Tibial nerve (tissue), 4 donors: ENCODE data around the gene GATA5. TPM values are rescaled to one million over a fixed set of nuclear protein-coding genes. Genes with fewer than 3 reads are reported as not detected.

Experiments
- DNase-seq, 2 donors: peaks; one replicate each; pipeline ENCODE4 v3.0.0-alpha.2; 2019; ENCODE audit warnings: low spot score in 2 of 2
- H3K27ac ChIP-seq, 4 donors: fragments of 200-600 bp; sonication (generic) in 3 of 4; one replicate each; pipeline ENCODE4 v1.5.1; 2017 to 2019; ENCODE audit warnings: mild to moderate bottlenecking in 1 of 4
- H3K27me3 ChIP-seq, 2 donors: fragments of 200-600 bp; sonication (generic) in 1 of 2; one replicate each; pipeline versions ENCODE4 v1.5.1 to v1.6.0; 2017 to 2019
- H3K36me3 ChIP-seq, 3 donors: fragments of 200-600 bp; sonication (generic); one replicate each; pipeline ENCODE4 v1.5.1; 2018 to 2019
- H3K4me1 ChIP-seq, 4 donors: fragments of 200-600 bp; sonication (generic) in 3 of 4; one replicate each; pipeline ENCODE4 v1.5.1; 2017 to 2019
- H3K4me3 ChIP-seq, 4 donors: fragments of 200-600 bp; sonication (generic) in 3 of 4; one replicate each; pipeline ENCODE4 v1.5.1; 2017 to 2019; ENCODE audit warnings: mild to moderate bottlenecking in 1 of 4, moderate library complexity in 1 of 4
- H3K9me3 ChIP-seq, 4 donors: fragments of 200-600 bp; sonication (generic) in 3 of 4; one replicate each; pipeline ENCODE4 v1.5.1; 2017 to 2019
- CTCF ChIP-seq, 5 experiments: fragments of 200-600 bp in 3 of 5; fragments of 450-650 bp in 2 of 5; sonication (generic) in 3 of 5; IDR thresholded peaks; one replicate each; pipeline ENCODE4 v1.5.1; 2016 to 2019; ENCODE audit warnings: antibody characterized with exemption in 5 of 5, mild to moderate bottlenecking in 3 of 5, moderate library complexity in 2 of 5
- EP300 ChIP-seq, 2 donors: sonication (generic); formaldehyde crosslinking; IDR thresholded peaks; one replicate each; pipeline ENCODE4 v1.6.1; 2017; ENCODE audit warnings: antibody characterized with exemption in 2 of 2, mild to moderate bottlenecking in 1 of 2
- POLR2A ChIP-seq, 2 donors: fragments of 450-650 bp; IDR thresholded peaks; one replicate each; pipeline ENCODE4 v1.6.1; 2017; ENCODE audit warnings: antibody characterized with exemption in 2 of 2, mild to moderate bottlenecking in 2 of 2, moderate library complexity in 2 of 2
- WGBS, 2 donors: methylation state at CpG; one replicate each; pipeline ENCODE4 v1.1.5; 2018; 5-methylcytosine and 5-hydroxymethylcytosine counted together
- total RNA-seq, 4 donors: library from RNA; depleted of rRNA; stranded (reverse); fragments of >200 nt; gene quantifications; one replicate each; pipeline ENCODE4 v1.1.0, GENCODE V29; 2016

The GATA5 gene
- total RNA-seq, 4 donors from 2014 or later = 0.20 TPM; not detected in 3

- Histone ChIP-seq H3K36me3 (no peaks in the 10 kb centered on the region), H3K4me3 (no peak overlapping the region), H3K4me1 (no peaks in the 10 kb centered on the region), H3K27ac (no peak overlapping the region), H3K9me3 (no peaks in the 10 kb centered on the region), H3K27me3 (peaks cover 0 to 55% of the 10 kb centered on the region in 2 donors)
- WGBS, 2 donors = 42% methylated on average over 3 to 9 of the region's 10 CpGs
- TF ChIP-seq EP300 (IDR thresholded peaks at IDR 0.05) (no peak), CTCF (IDR thresholded peaks at IDR 0.05) (no peak), POLR2A (IDR thresholded peaks at IDR 0.05) (no peak)
- DNase-seq = no peak
Observed at GRCh38 chr20:62423326-62423706, 52.5 kb downstream of the GATA5 start.

- H3K9me3 ChIP-seq = no peaks in the 10 kb centered on the region
- TF ChIP-seq POLR2A (IDR thresholded peaks at IDR 0.05) = no peak
- TF ChIP-seq CTCF (IDR thresholded peaks at IDR 0.05) = no peak
- DNase-seq = no peak
- H3K4me1 ChIP-seq = no peaks in the 10 kb centered on the region
- peaks cover 0 to 54% of the 10 kb centered on the region in 2 donors for H3K27me3 ChIP-seq
- no peak overlapping the region for H3K27ac ChIP-seq
- H3K4me3 ChIP-seq = no peak overlapping the region
- WGBS, 2 donors = 82 to 87% methylated on average over 13 to 19 of the region's 20 CpGs
- H3K36me3 ChIP-seq = no peaks in the 10 kb centered on the region
Observed at GRCh38 chr20:62422636-62423325, 53.0 kb downstream of the GATA5 start.

DNA sequence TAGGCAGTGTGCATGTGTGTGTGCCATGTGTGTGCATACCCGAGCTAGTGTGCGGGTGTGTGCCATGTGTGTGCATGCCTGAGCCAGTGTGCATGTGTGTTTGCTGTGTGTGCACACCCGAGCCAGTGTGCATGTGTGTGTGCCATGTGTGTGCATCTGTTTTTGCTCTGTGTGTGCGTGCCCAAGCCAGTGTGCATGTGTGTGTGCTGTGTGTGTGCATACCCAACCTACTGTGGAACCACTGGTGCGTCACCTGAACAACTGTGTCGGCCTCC, 54.1 kb downstream of the GATA5 start:
- 96 to 100% methylated on average over 5 to 6 of the region's 6 CpGs for WGBS, 2 donors
- Histone ChIP-seq H3K4me3 (no peak overlapping the region), H3K4me1 (no peaks in the 10 kb centered on the region), H3K27ac (no peak overlapping the region), H3K27me3 (peaks cover 0 to 47% of the 10 kb centered on the region in 2 donors), H3K36me3 (no peaks in the 10 kb centered on the region), H3K9me3 (no peaks in the 10 kb centered on the region)
- no peak for DNase-seq
- TF ChIP-seq CTCF (IDR thresholded peaks at IDR 0.05) (no peak), POLR2A (IDR thresholded peaks at IDR 0.05) (no peak), EP300 (IDR thresholded peaks at IDR 0.05) (no peak)

GRCh38 chr20:62420846-62421715, 54.7 kb downstream of the GATA5 start:
- Histone ChIP-seq H3K27ac (no peak overlapping the region), H3K27me3 (peaks cover 0 to 47% of the 10 kb centered on the region in 2 donors), H3K4me3 (no peak overlapping the region), H3K4me1 (no peaks in the 10 kb centered on the region), H3K36me3 (no peaks in the 10 kb centered on the region), H3K9me3 (no peaks in the 10 kb centered on the region)
- TF ChIP-seq POLR2A (IDR thresholded peaks at IDR 0.05) = no peak
- TF ChIP-seq CTCF (IDR thresholded peaks at IDR 0.05) = no peak
- TF ChIP-seq EP300 (IDR thresholded peaks at IDR 0.05) = no peak
- 88 to 89% methylated on average over 15 to 23 of the region's 24 CpGs for WGBS, 2 donors
- DNase-seq = no peak

- H3K4me1 ChIP-seq = no peaks in the 10 kb centered on the region
- H3K4me3 ChIP-seq = no peak overlapping the region
- TF ChIP-seq EP300 (IDR thresholded peaks at IDR 0.05) (no peak), POLR2A (IDR thresholded peaks at IDR 0.05) (no peak), CTCF (IDR thresholded peaks at IDR 0.05) (no peak)
- H3K36me3 ChIP-seq = no peaks in the 10 kb centered on the region
- no peaks in the 10 kb centered on the region for H3K9me3 ChIP-seq
- H3K27me3 ChIP-seq = peaks cover 0 to 44% of the 10 kb centered on the region in 2 donors
- 65 to 84% methylated on average over 2 to 9 of the region's 9 CpGs for WGBS, 2 donors
- no peak for DNase-seq
- H3K27ac ChIP-seq = no peak overlapping the region
Observed at GRCh38 chr20:62419759-62420158, 56.0 kb downstream of the GATA5 start.
